Activated CD4-positive, alpha-beta T cell treated with anti-CD3 and anti-CD28 coated beads, Interleukin-2, Interleukin-6, amounts not matched to agents 100 ng/mL and 50 ng/mL, durations not matched to agents 16 hours and 8 hours (primary cell): ENCODE measurements around the gene KRTAP20-2.

Experiments used
- DNase-seq: peaks from one replicate; pipeline ENCODE4 v3.0.0-alpha.2; 2020

Gene KRTAP20-2

DNA sequence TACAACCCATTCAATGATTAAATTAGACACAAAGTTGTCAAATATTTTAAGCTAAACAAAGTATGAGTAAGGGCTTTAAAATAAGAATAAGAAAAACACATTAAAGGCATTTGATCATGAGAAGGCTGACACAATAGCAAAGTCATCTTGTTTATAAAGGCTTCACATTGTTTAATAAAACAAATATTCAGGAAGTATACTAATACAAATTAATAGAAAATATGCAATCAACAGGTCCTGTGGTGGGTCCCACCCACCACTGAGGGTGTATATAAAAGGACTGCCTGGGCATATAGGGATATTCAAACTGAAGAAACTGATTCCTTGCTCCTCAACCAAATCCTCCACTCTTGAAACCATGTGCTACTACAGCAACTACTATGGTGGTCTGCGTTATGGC is at the start of gene KRTAP20-2:
KRTAP20-2 (plus strand) TSS at position 301 of the 400 bp plus-strand sequence; CDS start at position 359, 58 bp downstream.
- DNase-seq, result no peak

DNA sequence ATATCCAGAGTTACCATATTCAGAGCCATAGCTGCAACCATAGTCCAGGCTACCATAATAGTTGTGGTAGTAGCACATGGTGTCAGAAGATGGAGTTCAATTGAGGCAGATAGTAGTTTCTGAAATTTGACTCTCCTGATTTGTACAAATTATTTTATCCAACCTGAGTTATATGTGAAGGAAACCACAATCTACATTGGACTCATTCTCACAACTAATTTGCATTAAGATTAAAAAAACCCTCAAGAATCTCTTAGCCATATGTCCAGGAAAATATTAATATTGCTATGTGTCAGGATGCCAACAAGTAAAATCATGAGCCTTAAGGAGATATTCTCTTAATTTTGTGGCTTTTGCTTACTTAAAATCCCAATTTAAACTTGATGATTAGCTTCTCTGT is 44.7 kb upstream of the KRTAP20-2 start, which contains the start of gene KRTAP22-2:
KRTAP22-2 (minus strand) TSS at position 101 of the 400 bp plus-strand sequence.
- no peak for DNase-seq

DNA sequence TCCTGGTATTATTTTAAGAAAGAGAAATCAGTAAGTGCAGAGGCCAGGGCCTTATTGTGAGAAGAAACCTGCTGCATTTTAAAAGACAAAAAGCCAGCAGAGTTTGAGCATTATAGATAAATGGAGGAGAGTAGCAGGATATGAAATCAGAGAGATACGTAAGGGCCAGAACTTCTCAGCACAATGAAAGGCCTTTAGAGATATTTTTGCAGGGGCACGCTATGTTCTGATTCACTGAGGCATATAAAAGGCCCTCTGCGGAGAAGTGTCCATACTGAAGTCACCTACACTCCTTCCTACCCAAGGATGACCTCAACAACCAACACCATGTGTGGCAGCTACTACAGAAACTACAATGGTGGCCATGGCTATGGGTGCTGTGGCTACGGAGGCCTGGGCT is 42.9 kb upstream of the KRTAP20-2 start, which contains the start of gene KRTAP6-3:
KRTAP6-3 (plus strand) TSS at position 301 of the 400 bp plus-strand sequence; CDS start at position 307, 6 bp downstream.
- DNase-seq, result no peak

DNA sequence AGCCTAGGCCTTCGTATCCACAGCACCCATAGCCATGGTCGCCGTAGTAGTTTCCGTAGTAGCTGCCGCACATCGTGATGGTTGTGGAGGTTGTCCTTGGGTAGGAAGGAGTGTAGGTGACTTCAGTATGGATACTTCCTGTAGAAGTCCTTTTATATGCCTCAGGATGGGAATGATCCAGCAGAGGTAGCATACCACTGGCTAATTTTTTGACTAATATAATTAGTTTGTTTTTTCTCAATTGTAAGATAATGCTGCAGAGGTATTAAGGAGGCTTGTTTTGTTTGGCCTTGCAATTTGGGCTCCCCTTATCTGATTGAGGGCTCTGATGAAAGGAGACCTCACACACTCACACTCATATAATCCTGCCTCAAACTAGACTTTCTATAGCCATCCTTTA is 36.2 kb upstream of the KRTAP20-2 start, which contains the start of gene KRTAP6-2:
KRTAP6-2 (minus strand) TSS at position 101 of the 400 bp plus-strand sequence; CDS start at position 73, 28 bp downstream.
- no peak for DNase-seq

DNA sequence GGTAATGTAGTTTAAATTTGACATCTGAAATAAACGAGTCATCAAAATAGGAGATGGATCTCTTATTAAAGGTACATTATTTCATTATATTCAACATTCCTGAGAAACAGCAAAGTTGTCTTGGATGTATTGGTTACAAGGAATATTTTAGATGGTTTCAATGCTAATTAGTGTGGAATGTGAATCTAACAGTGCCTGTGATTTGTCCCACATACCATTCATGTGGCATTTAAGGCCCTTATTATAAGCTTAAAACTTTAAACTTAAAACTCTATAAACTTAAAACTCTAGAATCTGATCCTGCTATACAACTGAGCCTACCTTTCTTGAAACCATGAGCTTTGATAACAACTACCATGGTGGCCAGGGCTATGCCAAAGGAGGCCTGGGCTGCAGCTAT is 34.2 kb upstream of the KRTAP20-2 start, which contains the start of gene KRTAP22-1:
KRTAP22-1 (plus strand) TSS at position 301 of the 400 bp plus-strand sequence.
- DNase-seq, result no peak

DNA sequence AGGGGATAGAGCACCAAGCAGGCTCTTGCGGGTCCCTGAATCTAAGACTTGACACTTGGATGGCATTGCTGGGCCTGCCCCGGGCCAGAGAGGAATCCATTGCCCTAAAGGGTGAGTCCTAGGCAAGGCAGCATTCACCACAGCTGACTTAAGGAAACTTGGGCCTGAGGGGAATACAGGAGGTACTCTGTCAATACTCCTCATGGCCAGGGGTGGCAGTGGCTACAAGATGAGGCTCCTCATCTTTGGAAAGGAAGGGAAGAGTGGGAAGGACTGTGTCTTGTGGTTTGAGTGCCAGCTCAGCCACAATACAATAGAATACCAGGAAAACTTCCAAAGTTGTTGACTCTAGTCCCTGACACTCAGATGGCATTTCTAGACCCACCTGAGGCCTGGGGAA is 29.0 kb upstream of the KRTAP20-2 start:
- no peak for DNase-seq

DNA sequence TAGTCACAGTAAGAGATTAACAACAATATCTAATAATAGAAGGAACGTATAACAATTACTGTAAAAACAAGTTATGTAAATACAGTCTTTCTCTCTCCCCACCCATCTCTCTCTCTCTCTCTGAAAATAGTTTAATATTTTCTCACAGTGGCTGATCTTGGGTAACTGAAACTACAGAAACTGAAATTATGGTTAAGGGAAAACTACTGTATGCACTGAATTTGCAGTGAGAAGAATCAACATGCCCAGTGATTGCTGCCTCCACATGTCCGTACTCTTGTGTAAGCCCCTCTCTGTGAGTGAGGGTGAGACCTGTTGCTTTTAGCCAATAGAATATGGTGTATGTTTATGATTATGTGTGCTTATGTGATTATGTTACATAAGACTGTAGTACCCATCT is 22.9 kb upstream of the KRTAP20-2 start:
- no peak for DNase-seq

DNA sequence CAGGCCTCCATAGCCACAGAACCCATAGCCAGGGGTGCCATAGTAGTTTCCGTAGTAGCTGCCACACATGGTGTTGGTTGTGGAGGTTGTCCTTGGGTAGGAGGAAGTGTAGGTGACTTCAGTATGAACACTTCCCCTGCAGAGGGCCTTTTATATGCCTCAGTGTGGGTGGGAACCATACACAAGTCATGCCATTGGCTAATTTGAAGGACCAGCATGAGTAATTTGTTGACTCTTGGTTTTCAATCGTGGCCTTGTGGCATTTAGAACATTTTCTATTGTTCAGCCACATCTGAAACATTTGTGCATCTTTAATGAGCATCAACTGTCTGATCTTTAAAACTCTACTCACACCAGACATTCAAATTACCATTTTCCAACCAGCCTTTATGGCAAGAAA is 21.2 kb upstream of the KRTAP20-2 start, which contains the start of gene KRTAP6-1:
KRTAP6-1 (minus strand) TSS at position 95 of the 400 bp plus-strand sequence; CDS start at position 69, 26 bp downstream.
- no peak for DNase-seq

DNA sequence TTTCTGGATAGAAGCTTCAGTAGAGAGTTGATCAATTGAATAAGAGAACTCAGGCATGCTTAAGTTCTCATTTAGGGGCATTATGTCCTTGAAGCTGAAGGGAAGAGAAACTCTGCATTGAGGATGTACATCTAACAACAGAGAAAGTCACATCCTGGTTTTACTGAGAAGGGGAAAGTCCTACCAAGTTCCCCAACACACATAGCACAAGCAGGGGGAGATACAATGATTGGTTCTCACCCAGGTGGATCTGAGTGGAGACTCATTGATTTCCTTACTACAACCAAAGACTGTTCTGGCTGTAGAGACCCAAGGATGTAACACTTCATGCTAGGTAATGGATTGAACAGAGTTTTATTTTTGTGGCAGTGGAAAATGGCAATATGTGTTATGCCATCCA is 19.8 kb upstream of the KRTAP20-2 start:
- no peak for DNase-seq

DNA sequence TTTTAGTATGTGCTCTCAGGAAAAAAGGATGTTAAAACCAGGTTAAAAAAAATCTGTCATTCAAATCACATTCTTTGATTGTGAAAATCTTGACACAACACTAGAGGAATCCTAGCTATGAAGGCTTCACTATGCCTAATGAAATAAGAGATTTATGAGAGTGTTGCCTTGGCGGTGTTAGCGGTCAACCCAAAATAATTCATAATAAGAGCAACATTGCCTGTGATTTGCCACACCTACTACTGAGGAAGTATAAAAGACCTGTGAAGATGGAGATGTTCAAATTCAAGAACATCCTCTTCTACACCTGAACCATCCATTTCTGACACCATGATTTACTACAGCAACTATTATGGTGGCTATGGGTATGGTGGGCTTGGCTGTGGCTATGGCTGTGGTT is 18.9 kb upstream of the KRTAP20-2 start, which contains the start of gene KRTAP20-1:
KRTAP20-1 (plus strand) TSS at position 301 of the 400 bp plus-strand sequence; CDS start at position 331, 30 bp downstream.
- no peak for DNase-seq

DNA sequence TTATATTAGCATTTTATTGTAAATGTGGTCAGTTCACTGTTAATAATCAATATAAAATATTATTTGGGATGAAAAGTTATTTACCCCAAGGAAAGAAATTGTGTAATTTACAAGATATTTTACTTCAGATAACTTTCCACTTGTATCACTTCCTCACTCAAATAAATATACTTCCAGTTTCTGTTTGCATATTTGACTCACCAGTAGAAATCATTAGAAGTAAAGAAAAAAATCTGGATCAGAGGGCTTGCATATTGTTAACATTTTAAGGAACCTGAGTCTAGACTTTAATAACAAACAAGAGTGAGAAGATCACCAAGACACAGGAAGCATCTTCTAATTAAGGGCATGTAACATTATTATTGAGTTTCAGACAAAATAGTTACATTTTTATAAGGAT is 14.9 kb upstream of the KRTAP20-2 start:
- no peak for DNase-seq

DNA sequence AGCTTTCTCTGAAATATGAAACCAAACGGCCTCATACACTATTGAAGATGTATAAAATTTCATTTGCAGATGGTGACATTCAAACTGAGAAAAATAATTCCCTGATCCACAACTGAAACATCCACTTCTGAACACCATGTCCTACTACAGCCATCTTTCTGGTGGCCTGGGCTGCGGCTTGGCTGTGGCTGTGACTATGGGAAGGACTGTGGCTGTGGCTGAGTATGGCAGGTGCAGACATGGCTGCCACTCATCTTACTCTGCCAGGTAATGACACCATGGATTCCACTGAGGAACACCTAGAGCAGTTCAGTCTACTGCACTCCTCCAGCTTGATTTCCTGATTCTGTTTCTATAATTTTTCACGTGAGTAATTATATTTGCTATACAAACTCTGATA is 14.5 kb upstream of the KRTAP20-2 start, which contains the start of gene KRTAP20-4:
KRTAP20-4 (plus strand) TSS at position 106 of the 400 bp plus-strand sequence.
- no peak for DNase-seq

DNA sequence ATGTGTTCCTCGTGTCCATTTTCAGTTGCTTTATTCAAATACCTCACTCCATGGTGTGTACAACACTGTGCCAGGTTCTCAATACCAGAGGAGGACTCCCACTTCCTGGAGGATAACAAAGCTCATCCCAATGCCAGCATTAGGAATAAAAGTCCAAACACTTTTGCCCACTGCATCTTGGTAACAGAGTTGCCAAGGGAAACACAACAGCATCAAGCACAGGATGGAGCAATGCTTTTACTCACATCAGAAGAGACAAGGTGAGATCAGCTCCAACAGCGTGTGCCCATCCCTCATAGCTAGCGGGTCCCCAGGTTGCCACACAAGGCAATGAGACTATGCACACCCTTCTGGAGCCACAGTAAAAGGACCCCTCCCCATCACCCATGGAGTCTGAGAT is 11.6 kb upstream of the KRTAP20-2 start:
- DNase-seq, result no peak

DNA sequence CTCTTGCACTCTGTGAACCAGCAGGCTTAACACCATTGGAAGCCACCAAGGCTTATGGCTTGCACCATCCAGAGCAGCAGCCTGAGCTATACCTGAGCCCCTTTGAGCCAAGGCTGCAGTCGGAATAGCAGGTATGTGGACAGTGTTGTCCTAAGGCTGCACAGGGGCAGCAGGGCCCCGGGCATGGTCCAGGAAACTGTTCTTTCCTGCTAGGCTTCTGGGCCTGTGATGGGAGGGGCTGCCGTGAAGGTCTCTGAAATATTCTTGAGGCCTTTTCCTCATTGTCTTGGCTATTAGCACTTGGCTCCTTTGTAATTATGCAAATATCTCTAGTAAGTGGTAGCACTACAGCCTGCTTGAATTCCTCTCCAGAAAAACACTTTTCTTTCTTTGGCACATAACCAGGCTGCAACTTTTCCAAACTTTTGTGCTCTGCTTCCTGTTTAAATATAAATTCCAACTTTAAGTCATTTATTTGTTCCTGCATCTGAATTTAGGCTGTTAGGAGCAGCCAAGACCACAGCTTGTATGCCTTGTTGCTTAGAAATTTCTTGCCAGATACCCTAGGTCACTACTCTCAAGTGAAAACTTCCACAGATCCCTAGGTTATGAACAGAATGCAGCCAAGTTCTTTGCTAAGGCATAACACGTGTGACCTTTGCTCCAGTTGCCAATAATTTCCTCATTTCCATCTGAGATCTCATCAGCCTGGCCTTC is 9.4 kb upstream of the KRTAP20-2 start:
- no peak for DNase-seq

DNA sequence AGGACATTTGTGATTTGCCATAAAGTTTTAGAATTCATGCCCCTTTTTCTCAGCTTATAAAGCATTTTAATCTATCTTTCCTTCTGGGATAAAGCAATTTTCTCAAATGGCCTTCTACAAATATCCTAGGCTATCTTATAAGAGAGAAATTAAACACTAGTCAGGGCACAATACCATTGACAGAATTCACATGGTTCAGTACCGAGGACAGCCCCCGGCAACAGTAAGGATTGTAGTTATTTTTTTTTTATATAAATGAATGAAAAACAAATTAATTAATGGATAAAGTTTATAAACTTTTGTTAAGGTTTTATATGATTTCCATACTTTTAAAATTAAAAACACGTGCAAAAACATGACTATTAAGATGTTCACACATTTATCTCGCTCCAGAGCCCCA is 6.9 kb upstream of the KRTAP20-2 start:
- DNase-seq, result no peak

DNA sequence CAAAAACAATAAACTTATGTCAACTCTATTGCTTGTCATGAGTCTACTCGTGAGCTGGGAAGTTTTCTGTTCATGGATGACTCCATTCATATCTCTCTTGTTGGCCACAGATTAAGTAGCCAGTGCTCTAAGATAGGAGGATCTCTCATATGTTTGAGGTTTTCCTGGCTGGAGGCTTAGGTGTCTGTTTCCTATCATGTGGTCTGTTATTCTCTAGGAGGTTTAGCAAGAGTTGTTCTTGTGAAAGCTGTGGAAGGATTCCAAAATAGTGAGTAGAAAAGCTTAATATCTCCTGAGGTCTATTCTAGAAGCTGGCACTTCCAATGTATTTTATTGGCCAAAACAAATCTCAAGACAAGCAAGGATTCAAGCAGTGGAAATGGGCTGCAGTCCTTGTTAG is 5.8 kb upstream of the KRTAP20-2 start:
- DNase-seq, result no peak

DNA sequence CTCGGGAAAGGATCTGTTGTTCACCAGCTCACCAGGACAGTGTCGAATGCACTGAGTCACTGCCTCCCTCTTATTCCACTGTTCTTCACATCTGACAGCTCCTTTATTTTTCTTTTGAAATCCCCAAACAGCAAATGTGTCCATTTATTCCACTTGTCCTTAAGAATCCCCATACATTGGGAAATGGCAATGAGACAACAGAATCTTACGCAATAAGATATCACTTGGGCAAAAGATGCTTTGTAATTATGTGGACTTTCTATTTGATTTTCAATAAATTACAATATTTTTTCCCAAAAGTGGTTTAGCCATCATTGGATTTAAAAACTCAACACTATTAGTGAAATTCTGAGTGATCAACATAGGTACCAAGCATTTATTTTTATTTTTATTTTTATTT is 3.7 kb downstream of the KRTAP20-2 start:
- DNase-seq, result no peak

DNA sequence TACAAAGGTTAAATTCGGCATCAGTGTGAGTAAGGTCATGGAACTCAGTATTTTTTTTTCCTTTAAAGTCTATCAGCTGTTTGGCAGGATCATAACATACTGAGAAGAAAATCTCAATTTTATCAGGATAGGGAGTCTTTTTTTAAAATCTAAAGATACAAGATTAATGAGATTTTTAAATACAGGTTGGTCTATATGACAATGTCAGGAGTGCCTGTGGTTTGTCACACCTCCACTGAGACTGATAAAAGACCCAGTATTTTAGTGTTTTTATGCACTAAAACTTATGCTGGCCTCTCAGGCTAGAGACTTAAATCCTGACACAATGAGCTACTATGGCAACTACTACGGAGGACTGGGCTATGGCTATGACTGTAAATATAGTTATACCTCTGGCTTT is 7.6 kb downstream of the KRTAP20-2 start, which contains the start of gene KRTAP20-3:
KRTAP20-3 (plus strand) TSS at position 301 of the 400 bp plus-strand sequence.
- no peak for DNase-seq

DNA sequence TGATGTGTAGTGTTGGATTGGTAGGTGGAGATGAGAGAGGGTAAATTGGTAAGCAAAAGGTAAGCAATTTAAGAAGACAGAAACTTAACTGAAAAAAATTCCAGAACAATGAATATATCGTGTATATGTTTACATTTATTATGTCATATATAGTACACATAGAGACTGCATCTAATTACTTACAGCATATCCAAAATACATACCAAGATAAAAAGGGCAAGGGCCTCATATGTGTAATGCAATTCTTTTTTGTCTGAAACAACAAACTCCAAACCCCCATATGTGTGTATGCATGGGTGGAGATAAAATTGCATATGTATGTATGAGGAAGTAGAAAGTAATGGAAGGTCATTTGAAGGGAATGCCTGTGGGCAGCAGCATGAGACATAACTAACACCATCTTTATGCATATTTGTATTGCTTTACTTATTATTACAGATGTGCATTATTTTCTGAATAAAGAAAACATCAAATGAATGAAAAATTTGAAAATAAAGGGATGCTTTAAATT is 12.0 kb downstream of the KRTAP20-2 start:
- no peak for DNase-seq

DNA sequence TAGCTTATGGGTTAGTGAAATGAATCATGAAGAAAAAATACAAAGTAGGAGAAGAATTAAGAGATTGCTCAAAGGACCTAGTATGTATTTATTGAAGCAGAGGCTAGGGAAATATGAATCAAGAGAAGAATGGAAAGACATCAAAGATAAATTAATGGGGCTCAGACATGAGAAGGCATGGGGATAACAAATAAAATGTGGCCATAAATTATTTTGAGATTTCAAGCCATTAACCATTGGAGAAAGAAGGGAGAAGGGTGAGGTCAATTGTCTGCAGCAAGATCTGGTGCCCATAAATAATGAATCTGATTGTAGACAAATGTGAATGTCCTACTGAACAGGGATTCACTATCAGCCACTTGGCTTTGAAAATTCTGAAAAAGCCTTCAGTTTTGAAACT is 17.9 kb downstream of the KRTAP20-2 start:
- no peak for DNase-seq

DNA sequence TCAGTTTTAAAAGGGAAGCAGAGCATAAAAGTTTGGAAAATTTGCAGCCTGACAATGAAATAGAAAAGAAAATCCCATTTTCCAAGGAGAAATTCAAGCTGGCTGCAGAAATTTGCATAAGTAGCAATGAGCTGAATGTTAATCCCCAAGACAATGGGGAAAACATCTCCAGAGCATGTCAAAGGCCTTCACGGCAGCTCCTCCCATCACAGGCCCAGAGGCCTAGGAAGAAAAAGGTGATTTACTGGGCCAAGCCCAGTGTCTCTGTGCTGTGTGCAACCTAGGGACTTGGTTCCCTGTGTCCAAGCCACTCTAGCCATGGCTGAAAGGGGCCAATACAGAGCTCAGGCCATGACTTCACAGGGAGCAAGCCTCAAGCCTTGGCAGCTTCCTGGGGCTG is 33.8 kb downstream of the KRTAP20-2 start:
- no peak for DNase-seq

DNA sequence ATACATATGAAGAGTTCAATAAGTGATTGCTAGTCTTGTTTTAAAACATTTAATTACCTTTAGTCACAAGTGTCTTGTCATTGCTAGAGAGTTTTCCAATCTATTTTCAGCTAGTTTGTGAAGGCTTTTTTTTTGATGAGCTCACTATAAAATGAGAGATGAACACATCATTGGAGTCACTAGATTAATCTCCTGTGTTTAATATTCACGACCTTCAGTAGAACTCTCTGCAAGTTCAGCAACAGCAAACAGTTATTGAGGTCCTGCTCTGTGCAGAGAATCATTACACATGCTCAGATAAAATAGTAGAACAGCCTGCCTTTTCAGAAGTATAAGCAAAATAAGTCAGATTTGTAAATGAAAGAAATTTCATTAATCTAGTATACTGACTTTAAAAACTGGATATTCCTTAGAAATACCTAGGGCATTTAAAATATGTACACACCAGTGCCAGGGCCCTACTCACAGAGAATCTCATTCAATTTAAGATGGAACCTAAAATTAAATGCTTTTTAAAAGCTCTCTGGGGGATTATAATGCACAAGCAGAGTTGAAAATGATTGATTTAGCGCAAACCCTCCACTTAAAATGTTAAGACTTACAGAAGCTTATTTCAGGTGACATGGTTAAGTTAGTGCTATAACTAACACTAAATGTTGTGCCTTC is 38.1 kb downstream of the KRTAP20-2 start:
- no peak for DNase-seq

DNA sequence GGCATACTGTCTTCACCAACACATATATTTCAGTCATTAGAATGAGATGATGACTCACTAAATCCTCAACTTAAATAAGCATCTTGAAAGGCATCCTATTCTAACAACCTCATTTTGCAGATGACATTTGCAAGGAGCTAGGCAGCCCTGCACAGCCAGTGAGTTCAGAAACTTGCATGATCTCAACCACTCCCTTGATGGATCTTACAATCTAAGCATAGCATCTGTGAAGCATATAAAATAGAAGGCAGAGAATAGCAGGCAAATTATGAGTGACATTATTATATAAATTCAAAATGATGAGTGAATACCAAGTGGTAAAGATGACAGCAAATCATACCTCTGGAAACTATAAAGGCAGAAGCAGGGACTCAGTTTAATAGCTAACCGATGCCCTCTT is 39.3 kb downstream of the KRTAP20-2 start:
- DNase-seq, result no peak
